ENCODE results near the gene KAZN.

The KAZN gene

GRCh38 chr1:14876747-14877146, 278.3 kb downstream of the KAZN start:
- no peak for DNase-seq (ENCODE audit: low read depth)
- no peak overlapping the region for H3K4me3 ChIP-seq (ENCODE audit: low read length)
- no peak for TF ChIP-seq CTCF (conservative IDR thresholded peaks at IDR 0.05; ENCODE audit: low read depth, low read length)

GRCh38 chr1:14877224-14877623, 278.7 kb downstream of the KAZN start:
- H3K4me3 ChIP-seq (ENCODE audit: low read length): no peak overlapping the region
- DNase-seq (ENCODE audit: low read depth): no peak
- no peak for TF ChIP-seq CTCF (conservative IDR thresholded peaks at IDR 0.05; ENCODE audit: low read depth, low read length)

- no peak for DNase-seq (ENCODE audit: low read depth)
- no peak overlapping the region for H3K4me3 ChIP-seq (ENCODE audit: low read length)
- TF ChIP-seq CTCF (conservative IDR thresholded peaks at IDR 0.05; ENCODE audit: low read depth, low read length): no peak
Measured at GRCh38 chr1:14878124-14878523, 279.6 kb downstream of the KAZN start.

- no peak for DNase-seq (ENCODE audit: low read depth)
- no peak for TF ChIP-seq CTCF (conservative IDR thresholded peaks at IDR 0.05; ENCODE audit: low read depth, low read length)
- H3K4me3 ChIP-seq (ENCODE audit: low read length): no peak overlapping the region
Measured at GRCh38 chr1:14878951-14879350, 280.5 kb downstream of the KAZN start.

GRCh38 chr1:14880456-14881316, 282.2 kb downstream of the KAZN start:
- TF ChIP-seq CTCF (conservative IDR thresholded peaks at IDR 0.05; ENCODE audit: low read depth, low read length): no peak
- DNase-seq (ENCODE audit: low read depth): no peak
- H3K4me3 ChIP-seq (ENCODE audit: low read length): no peak overlapping the region

- TF ChIP-seq CTCF (conservative IDR thresholded peaks at IDR 0.05; ENCODE audit: low read depth, low read length): no peak
- DNase-seq (ENCODE audit: low read depth): no peak
- no peak overlapping the region for H3K4me3 ChIP-seq (ENCODE audit: low read length)
Measured at GRCh38 chr1:14881775-14882672, 283.5 kb downstream of the KAZN start.
